K562 (cell line): ENCODE data around the gene HNRNPA3. TPM values are rescaled to one million over a fixed set of nuclear protein-coding genes. Genes with fewer than 3 reads are reported as not detected.

Experiments used
- CBX5 ChIP-seq: IDR thresholded peaks from 2 replicates; pipeline ENCODE4 v1.6.1; 2014; ENCODE audit warnings: low read depth, borderline replicate concordance
- ETV6 ChIP-seq, 3 experiments: fragments of 150-350 bp in 1 of 3; sonication (generic) in 1 of 3; formaldehyde crosslinking in 1 of 3; IDR thresholded peaks; 2 replicates each; pipeline versions ENCODE4 v1.6.1 to v1.8.0; 2014 to 2022; ENCODE audit warnings: borderline replicate concordance in 2 of 3, low read depth in 2 of 3, antibody characterized with exemption in 1 of 3, low read length in 1 of 3, mild to moderate bottlenecking in 1 of 3, missing genetic modification reagents in 1 of 3
- GABPA ChIP-seq: fragments of 200-800 bp; sonication (Bioruptor generic); conservative IDR thresholded peaks from 2 replicates; pipeline ENCODE4 v1.6.1; 2016; ENCODE audit warnings: low read depth, missing genetic modification characterization, missing compliant biosample characterization
- HIVEP1 ChIP-seq: fragments of 250-450 bp; sonication (Bioruptor Pico); IDR thresholded peaks from 2 replicates; pipeline ENCODE4 v1.4.0; 2020; ENCODE audit warnings: mild to moderate bottlenecking
- KDM4B ChIP-seq, 2 experiments: fragments of 450-650 bp in 1 of 2; sonication (generic) in 1 of 2; IDR thresholded peaks; 2 replicates each; pipeline ENCODE4 v1.6.1; 2016 to 2017; ENCODE audit warnings: borderline replicate concordance in 2 of 2, antibody characterized with exemption in 1 of 2, low read depth in 1 of 2, mild to moderate bottlenecking in 1 of 2
- PRDM10 ChIP-seq: fragments of 450-650 bp; IDR thresholded peaks from 2 replicates; pipeline ENCODE4 v1.6.1; 2018; ENCODE audit not compliant: partially characterized antibody
- RBFOX2 ChIP-seq: fragments of 200-400 bp; formaldehyde crosslinking; IDR thresholded peaks from 2 replicates; pipeline ENCODE4 v1.6.1; 2017; ENCODE audit warnings: low read depth, mild to moderate bottlenecking, low read length, moderate library complexity
- RBM14 ChIP-seq: fragments of 200-400 bp; formaldehyde crosslinking; IDR thresholded peaks from 2 replicates; pipeline ENCODE4 v1.6.1; 2018; ENCODE audit warnings: low read depth, mild to moderate bottlenecking, low read length, moderate library complexity, borderline replicate concordance; ENCODE audit not compliant: insufficient read depth
- RBM34 ChIP-seq: fragments of 200-400 bp; formaldehyde crosslinking; IDR thresholded peaks from 2 replicates; pipeline ENCODE4 v1.6.1; 2018; ENCODE audit warnings: low read length, borderline replicate concordance; ENCODE audit not compliant: insufficient read depth
- SRF ChIP-seq, 2 experiments: fragments of 250-450, 450-650 bp in 1 of 2; sonication (Bioruptor Pico) in 1 of 2; sonication (generic) in 1 of 2; formaldehyde crosslinking; IDR thresholded peaks; 2 replicates each; pipeline versions ENCODE4 v1.5.0 to v1.5.1; 2020 to 2022; ENCODE audit warnings: mild to moderate bottlenecking in 1 of 2, missing genetic modification reagents in 1 of 2
- TBL1XR1 ChIP-seq, 2 experiments: IDR thresholded peaks; 2 replicates each; pipeline ENCODE4 v1.6.1; 2012; ENCODE audit warnings: improper control_type of control experiment in 2 of 2, low read length in 2 of 2, mild to moderate bottlenecking in 1 of 2
- TEAD1 ChIP-seq, 2 experiments: fragments of 450-650 bp in 1 of 2; sonication (generic) in 1 of 2; formaldehyde crosslinking; IDR thresholded peaks; 2 replicates each; pipeline versions ENCODE4 v1.4.0 to v1.8.0; 2020 to 2022; ENCODE audit warnings: mild to moderate bottlenecking in 2 of 2, missing genetic modification reagents in 1 of 2
- TGIF2 ChIP-seq: sonication (generic); formaldehyde crosslinking; IDR thresholded peaks from 2 replicates; pipeline ENCODE4 v1.8.1; 2022; ENCODE audit warnings: mild to moderate bottlenecking, missing genetic modification reagents, moderate library complexity
- THAP12 ChIP-seq: fragments of 250-450 bp; sonication (Bioruptor Pico); IDR thresholded peaks from 2 replicates; pipeline ENCODE4 v1.9.0; 2021; ENCODE audit warnings: mild to moderate bottlenecking, inconsistent platforms
- polyA plus RNA-seq, 8 experiments: library from polyadenylated mRNA; depleted of rRNA in 4 of 8; stranded (reverse) in 5 of 8; unstranded in 3 of 8; fragments of >200 nt; fragmentation: Nextera tagmentation in 2 of 8; fragmentation: Illumina TruSeq in 1 of 8; extraction: Ambion mirVana in 2 of 8; extraction: Trizol in 1 of 8; gene quantifications; 2 replicates each; pipeline versions ENCODE4 v1.2.1 to v1.2.3, GENCODE V29; 2011 to 2014; ENCODE audit warnings: inconsistent platforms in 1 of 8, missing spikeins in 1 of 8
- total RNA-seq, 7 experiments: library from RNA; depleted of rRNA in 6 of 7; stranded (reverse); fragments of >200 nt in 6 of 7; fragmentation: Illumina TruSeq in 2 of 7; extraction: Trizol in 2 of 7; gene quantifications; 2 replicates each; pipeline versions ENCODE4 v1.2.1 to v1.2.3, GENCODE V29; 2011 to 2021; ENCODE audit warnings: low replicate concordance in 1 of 7
- TF ChIP-seq, protein P1 (sequence below): fragments of 450-650 bp; IDR thresholded peaks from 2 replicates; pipeline ENCODE4 v1.6.1; 2017; ENCODE audit warnings: antibody characterized with exemption

HNRNPA3 gene
- total and polyA plus RNA-seq, 9 of the 15 experiments (the other 6 are each of a cell fraction or from before 2014, with no cell fraction given) = 72.8 to 428 (median 192) TPM

DNA sequence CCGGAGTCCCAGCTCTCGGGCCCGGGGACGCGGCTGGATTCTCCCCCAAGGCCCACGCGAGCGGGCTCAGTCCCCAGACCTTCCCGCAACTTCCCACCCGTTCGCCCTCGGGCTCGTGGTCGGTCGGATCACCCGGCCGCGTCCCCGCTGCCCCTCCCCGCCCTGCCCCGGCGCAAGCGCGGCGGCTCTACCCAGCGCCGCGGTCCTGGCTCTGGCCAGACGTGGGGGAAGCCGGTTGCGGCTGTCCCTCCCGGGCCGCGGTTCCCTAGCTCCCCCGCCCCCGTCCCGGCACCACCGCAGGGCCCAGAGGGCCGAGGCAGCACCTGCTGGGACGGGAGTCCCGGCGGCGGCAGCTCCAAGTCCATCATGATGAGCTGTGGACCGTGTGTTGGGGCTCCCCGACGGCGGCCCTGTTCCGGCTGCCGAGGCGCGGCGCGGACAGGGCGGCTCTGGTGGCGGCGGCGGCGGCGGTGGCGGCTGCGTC is 51.7 kb downstream of the HNRNPA3 start (continued):
- TF ChIP-seq RBFOX2 (peak; percentile 73), TEAD1 (CRISPR knock-in tag; IDR thresholded peaks at IDR 0.05) (peak in 1 of 2 experiments; percentile 40; a peak in 2 of 4 replicates), RBM34 (no peak), TGIF2 (CRISPR knock-in tag) (peak; percentile 64), KDM4B (IDR thresholded peaks at IDR 0.05; ENCODE audit: borderline replicate concordance in 2 of 2, low read depth in 1 of 2) (no peak), SRF (CRISPR knock-in tag; IDR thresholded peaks at IDR 0.05) (0 out of 4 replicates have a peak, but pooled peaks of 1 of the 2 experiments have one; percentile 45), GABPA (no peak), THAP12 (CRISPR knock-in tag) (peak; percentile 61), RBM14 (peak; percentile 94), ETV6 (IDR thresholded peaks at IDR 0.05; ENCODE audit: borderline replicate concordance in 1 of 2, low read depth in 2 of 2, low read length in 1 of 2) (no peak), ETV6 (CRISPR knock-in tag; IDR thresholded peaks at IDR 0.05; ENCODE audit: borderline replicate concordance) (peak; percentile 83; the same call in 1 of the 2 replicates), TBL1XR1 (IDR thresholded peaks at IDR 0.05; ENCODE audit: low read length in 2 of 2) (no peak), HIVEP1 (CRISPR knock-in tag) (no peak), PRDM10 (no peak), CBX5 (no peak)
- TF ChIP-seq, protein P1, sequence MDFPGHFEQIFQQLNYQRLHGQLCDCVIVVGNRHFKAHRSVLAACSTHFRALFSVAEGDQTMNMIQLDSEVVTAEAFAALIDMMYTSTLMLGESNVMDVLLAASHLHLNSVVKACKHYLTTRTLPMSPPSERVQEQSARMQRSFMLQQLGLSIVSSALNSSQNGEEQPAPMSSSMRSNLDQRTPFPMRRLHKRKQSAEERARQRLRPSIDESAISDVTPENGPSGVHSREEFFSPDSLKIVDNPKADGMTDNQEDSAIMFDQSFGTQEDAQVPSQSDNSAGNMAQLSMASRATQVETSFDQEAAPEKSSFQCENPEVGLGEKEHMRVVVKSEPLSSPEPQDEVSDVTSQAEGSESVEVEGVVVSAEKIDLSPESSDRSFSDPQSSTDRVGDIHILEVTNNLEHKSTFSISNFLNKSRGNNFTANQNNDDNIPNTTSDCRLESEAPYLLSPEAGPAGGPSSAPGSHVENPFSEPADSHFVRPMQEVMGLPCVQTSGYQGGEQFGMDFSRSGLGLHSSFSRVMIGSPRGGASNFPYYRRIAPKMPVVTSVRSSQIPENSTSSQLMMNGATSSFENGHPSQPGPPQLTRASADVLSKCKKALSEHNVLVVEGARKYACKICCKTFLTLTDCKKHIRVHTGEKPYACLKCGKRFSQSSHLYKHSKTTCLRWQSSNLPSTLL = no peak
